DMS153 treated with DMSO at 0.1 percent for 48 hours (cell line): Measurements from ENCODE around the gene PXDN.
A peak's percentile ranks its signal among the peaks of the same experiment; 100 is the strongest.
"Not testable (repeated sequence)": the region's sequence is repeated elsewhere in the genome, so short reads cannot be mapped to it uniquely, and the experiment has no call there.

Experiments
- DNase-seq: peaks from one replicate; lab custom pipeline; 2025; ENCODE audit not compliant: unreplicated experiment; lab: John Stamatoyannopoulos, UW

Gene PXDN

GRCh38 chr2:1743396-1744150 lies 742 bp downstream of the PXDN start:
- DNase-seq: no peak

DNA sequence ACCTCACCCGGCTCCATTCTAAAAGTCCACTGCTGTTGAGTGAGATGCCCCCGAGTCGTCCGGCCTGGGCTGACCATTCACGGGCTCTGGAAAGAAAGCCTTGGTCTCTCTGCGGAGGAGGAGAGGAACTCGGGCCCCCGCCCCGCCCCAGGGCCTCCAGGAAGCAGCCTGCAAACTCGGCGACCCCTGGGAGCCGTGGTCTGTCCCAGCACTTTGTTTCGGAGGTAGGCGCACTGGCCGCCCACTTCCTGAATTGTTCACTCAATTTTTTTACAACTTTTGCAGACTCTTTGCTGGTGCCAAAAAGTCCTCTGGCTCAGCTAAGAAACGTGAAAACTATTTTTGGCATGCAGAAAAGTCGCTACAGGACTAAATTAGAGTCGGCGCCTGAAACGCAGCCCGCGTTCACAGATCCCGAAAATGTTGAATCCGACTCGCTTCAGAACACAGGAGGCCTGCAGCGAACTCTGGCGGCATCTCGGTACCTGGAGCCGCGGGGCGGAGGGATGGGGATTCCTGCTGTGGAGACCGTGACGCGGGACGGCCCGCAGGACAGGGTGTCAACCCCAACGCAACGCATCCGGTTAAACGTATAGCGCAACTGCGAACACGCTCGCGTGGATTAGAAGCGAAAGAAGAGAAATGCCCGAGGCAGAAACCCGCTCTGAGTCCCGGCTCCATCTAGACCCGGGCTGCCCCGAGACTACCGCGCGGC lies 1.5 kb downstream of the PXDN start:
- no peak for DNase-seq

DNA sequence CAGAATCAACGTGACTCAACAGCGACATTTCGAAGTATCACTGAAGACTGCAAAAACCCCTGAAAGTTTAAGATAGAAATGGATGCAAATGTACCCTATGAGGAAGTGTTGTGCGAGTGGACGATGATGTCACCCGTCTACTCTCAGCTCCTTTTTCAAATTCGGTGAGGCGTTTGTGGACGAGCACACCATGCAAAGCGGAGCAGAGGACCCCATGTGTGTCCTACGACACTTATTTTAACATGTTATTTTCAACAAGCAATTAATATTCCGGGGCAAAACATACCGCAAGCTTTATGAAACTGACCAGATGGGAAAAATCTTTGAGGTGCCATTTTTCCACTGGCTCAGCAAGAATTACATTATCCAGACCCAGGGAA lies 2.0 kb downstream of the PXDN start:
- no peak for DNase-seq

DNA sequence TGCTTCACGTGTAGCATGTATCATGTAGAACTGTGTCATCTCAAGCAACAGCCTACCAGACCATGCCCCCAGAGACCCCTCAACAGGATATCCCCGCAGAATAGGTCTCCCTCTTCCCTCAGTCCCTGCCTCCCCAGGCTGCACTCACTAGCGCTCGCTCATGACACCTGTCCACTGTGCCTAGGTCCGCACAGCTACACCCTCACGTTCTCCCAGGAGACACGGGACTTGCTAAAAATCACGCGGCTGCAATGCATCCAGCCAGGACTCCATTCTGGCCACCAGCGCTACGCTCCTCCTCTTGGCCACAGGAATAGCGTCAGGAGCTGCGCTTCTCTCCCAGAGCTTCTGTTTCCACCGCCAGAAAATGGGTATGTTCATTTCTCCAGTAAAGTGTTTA lies 2.5 kb downstream of the PXDN start:
- DNase-seq: no peak

DNA sequence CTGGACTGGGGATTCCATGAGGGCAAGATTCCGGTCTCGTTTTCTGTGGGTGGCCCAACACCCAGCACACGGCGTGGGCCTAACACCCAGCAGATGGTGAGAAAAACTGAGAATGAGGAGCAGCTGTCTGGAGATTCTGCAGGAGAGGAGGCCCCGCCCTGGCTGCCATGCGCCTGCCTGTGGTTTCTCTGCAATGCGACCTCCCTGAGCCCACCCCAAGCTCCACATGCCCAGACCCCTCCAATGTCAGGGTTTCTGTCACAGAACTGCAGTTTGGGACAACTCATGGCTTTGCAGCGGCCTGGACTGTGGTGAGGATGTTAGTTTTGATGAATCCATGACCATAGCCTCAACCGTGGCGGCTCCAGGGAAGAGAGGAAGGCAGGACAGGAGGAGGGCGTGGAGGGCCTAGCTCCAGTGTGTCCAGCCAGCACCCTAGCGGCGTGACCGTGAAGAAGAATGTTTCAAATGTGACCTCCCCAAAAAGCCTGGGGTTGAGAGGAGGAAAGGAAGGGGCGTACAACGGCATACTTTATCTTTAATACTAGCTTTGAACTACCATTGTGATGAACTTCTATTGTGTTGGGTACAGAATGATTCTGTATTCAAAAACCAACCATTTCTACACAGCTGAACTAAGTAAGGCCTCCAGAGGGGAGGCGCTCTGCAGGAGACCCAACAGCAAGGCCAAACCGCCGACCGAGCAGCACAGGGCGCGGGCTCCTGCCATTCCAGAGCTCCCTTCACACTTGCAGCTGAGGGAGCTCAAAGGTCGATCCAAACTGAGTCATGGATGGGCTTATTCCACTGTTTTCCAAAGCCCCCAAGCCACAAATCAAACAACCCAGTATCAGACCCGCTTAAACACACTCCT lies 3.4 kb downstream of the PXDN start:
- DNase-seq: no peak

- no peak for DNase-seq
These were observed 4.2 kb downstream of the PXDN start for GRCh38 chr2:1739961-1740715.

- no peak for DNase-seq
These were observed 4.9 kb downstream of the PXDN start for GRCh38 chr2:1739322-1739957.

GRCh38 chr2:1738646-1739302 lies 5.5 kb downstream of the PXDN start:
- DNase-seq: no peak

GRCh38 chr2:1738163-1738562 lies 6.2 kb downstream of the PXDN start:
- DNase-seq: no peak

- no peak for DNase-seq
These were observed 7.3 kb downstream of the PXDN start for GRCh38 chr2:1736997-1737480.

- no peak for DNase-seq
These were observed 8.3 kb downstream of the PXDN start for GRCh38 chr2:1736045-1736444.

DNA sequence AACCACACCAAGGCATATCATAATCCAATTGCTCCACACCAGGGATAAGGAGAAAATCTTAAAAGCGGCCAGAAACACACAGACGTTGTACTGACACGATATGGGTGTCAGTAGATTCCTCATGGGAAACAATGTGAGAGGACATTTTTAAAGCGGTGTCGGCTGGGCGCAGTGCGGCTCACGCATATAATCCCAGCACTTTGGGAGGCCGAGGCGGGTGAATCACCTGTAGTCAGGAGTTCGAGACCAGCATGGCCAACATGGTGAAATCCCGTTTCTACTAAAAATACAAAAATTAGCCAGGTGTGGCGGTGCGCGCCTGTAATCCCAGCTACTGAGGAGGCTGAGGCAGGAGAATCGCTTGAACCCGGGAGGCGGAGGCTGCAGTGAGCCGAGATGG lies 11.0 kb downstream of the PXDN start:
- not testable (repeated sequence) for DNase-seq

- no peak for DNase-seq
These were observed 12.1 kb downstream of the PXDN start for GRCh38 chr2:1731963-1732768.

DNA sequence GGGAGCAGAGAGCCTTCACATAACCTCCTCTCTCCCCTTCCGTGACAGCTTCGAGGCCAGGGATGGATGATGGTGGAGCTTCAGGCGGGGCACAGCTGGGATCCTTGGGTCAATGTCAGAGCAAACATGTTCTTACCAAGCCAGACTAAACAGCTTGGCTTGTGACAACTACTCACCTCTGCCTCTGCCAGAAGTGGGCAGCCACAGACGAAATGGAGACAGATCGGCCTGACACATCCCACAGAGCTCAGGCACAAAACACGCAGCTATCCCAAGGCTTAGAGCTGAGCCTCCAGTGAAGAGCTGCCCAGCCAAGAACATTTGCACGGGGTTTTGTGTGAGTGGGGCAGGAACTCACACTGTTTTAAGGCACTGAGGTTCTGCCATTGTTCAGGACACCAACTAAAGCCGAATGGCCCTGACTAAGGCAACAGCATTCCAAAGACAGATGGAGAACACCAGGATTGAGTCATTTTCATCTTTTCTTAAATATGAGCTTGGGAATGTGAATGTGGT lies 12.8 kb downstream of the PXDN start:
- no peak for DNase-seq

DNA sequence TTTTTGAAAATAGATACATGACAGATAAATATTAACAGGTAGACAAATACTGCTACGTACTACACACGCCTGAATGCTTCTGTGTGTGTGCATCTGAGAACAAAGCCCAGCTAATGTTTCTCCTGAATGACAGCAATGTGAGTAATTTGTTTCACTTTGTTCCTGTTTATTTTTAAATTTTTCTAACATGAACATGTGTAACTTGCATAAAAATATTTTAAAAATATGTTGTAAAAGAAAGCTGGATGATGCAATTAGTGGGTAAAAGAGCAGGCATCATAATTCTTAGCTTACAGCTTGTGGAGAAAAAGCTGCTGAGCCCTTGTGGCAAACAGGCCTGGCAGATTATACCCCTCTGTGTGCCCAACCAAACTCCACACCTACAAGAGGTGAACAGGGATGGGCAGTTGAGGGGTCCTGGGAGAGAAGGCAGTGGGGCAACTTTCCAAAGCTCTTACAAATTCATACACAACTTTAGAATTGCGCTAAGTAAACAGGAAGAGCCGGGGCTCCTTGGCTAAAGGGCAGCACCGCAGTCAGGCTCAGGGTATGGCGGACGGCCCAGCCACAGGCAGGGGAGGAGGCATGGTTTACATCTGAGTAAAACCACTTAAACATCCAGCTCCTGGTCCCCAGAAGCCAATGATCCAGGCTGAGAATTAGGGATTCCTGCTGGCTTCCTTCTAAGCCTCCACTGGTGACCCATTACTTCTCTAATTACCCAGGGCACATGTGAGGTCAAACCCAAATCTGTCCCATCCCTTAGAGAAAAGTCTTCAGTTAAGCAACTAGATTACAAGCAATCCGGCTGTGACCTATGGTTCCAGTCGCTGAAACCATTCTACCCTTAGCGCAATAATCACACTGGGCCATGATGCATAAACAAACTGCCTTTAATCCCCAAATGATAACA lies 14.0 kb downstream of the PXDN start:
- no peak for DNase-seq

GRCh38 chr2:1729242-1729641 lies 15.1 kb downstream of the PXDN start:
- DNase-seq: no peak

DNA sequence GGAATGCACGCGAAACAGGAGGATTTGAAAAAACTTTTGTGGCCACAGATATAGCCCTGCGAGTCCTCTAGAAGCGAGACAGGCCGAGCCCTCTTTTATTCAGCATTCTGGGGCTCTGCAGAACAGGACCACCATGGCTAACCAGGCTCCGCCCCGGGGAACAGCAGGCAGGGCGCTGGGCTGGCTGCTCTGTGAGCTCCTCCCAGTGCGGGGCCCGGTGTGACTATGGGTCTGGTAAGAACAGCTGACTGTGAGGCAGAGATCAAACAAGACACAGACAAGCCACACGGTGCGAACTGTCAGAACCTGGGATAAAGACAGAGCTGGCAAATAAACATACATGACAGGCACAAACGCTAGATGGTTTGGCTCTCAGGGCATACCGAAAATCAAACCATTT lies 15.5 kb downstream of the PXDN start:
- DNase-seq: peak; percentile 21
